Dedifferentiated amniotic fluid mesenchymal stem cell (primary cell): ENCODE results near the gene PTGR1.
"Not testable (repeated sequence)": the region's sequence is repeated elsewhere in the genome, so short reads cannot be mapped to it uniquely, and the experiment has no call there.

Experiments used
- DNase-seq: peaks from one replicate; pipeline ENCODE4 v3.0.0-alpha.2; 2016; ENCODE audit errors: extremely low spot score

Gene PTGR1

DNA sequence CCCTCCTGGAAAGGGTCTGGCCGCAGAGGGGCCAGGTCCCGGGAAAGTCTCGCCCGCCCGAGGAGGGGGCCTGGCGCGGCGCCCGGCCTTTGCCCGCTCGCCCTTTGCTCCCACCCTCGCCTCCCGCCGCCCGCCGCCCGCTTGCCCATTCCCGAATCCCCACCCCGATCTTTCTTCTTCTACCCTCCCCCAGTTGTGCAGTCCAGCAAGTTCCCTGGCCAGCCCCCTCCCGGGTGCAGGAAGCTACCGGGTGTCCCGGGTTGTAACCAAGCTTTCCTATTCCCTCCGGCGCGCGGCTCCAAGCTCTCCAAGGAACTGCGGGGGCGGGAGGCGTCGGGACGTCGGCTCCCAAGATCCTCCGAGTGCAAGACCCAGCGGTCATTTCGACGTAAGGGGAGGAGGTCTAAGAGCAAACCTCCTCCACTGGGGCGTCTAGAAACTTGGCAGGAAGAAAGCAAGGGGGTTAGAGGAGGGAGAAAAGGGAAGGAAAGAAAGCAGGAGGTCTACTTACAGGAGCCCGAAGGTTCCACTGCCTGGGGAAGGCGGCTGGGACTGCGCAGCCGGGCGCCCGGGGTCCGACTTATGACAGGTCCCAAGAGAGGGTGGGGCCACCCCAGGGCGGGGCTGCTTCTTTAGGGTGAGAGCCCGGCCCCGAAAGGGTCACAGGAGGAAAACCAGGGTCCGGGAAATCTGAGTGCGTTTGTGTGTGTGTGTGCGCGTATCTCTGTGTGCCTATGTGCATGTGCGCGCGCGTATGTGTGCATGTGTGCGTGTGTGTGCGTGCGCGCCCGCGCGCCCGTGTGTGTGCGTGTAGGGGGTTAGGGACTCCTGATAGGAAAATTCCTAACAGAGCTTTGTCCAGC is at the start of gene PTGR1:
Gene PTGR1, minus strand, starts transcription at position 556 of the 863 bp plus-strand sequence. CDS start 2,225 bp downstream, outside the sequence.
- DNase-seq, result peak; percentile 81

DNA sequence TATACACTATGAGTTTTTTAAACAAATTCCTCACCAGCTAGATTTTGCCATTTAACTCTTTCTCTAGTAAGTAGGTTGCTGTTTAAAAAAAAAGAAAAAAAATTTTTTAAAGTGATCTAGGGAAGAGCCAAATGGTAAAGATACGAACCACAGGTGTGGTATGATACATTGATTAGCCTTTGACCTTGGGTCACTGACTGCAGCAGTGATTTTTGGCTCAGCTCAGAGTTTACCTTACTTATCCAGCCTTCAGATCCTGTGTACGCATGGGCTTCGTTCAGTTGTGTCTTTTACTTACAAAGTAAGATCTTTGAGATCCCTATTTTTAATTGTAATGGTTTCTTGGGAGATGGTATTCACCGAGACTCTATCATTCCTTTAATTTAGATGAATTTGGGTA is 49.6 kb upstream of the PTGR1 start:
- no peak for DNase-seq

DNA sequence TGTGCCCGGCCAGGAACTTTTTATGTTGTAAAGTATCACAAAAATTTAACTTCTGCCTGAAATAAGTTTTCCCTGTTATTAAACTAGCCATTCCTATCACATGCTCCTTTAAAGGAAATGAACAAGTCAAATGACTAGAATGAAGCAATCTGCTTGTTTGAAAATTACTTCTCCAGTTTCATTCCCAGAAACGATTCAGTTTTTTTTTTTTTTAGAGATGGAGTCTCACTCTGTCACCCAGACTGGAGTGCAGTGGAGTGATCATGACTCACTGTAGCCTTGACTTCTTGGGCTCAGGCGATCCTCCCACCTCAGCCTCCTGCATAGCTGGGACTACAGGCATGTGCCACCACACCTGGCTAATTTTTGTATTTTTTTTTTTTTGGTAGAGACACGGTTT is 48.6 kb upstream of the PTGR1 start:
- no peak for DNase-seq

DNA sequence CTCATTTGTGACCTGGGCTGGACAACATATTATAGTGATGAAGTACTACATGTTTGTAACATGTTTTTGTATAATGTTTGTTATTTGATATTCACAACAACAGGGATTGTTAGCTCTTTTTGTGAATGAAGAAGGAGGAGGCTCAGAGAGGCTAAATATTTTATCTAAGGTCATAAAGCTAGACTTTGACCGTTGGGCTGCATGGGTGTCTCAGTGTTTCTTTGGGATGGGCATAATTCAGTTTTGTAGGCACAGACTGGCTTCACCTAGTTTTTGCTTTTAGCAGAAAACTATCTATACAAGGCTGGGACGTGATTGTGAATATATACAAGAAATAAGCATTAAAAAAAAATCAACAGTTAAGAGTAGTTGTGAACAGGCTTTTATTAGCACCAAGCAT is 47.0 kb upstream of the PTGR1 start:
- no peak for DNase-seq

DNA sequence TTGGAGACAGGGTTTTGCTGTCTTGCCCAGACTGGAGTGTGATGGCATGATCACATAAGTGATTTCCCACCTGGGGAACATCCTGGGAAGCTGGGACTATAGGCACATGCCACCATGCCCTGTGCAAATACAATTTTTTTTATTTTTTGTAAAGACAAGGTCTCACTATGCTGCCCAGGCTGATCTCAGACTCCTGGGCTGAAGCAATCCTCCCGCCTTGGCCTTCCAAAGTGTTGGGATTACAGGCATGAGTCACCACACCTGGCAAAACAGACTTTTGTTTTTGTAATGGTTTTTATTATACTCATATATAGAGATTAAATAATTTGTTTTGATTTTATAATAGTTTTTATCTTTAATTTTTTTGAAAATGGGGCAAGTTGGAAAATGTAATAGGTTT is 46.4 kb upstream of the PTGR1 start:
- no peak for DNase-seq

DNA sequence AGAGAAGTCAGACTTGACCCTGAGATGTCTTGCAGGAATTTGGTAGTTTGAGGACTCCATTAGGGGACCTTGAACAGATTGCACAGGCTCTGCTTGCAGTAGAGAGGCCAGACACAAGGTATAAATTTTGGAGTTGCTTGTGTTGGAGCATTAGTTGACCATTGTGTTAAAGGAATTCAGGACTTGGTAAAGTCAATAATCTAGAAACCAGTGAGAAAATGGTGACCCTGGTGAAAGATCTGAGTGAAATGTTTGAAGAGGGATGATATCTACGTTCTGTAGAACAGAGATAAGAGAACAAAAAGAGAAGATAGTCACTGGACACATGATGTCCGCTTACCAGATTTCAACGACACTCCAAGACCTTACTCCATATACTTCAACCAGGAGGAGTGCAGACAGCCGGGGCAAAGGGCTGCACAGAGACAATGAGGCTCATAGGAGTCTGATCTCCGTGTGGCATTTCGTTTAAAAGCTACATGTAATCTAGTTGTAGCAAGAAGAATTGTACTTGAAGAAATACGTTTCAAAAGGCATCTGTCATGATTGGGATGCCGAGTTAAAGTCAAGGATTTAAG is 44.8 kb upstream of the PTGR1 start:
- no peak for DNase-seq

DNA sequence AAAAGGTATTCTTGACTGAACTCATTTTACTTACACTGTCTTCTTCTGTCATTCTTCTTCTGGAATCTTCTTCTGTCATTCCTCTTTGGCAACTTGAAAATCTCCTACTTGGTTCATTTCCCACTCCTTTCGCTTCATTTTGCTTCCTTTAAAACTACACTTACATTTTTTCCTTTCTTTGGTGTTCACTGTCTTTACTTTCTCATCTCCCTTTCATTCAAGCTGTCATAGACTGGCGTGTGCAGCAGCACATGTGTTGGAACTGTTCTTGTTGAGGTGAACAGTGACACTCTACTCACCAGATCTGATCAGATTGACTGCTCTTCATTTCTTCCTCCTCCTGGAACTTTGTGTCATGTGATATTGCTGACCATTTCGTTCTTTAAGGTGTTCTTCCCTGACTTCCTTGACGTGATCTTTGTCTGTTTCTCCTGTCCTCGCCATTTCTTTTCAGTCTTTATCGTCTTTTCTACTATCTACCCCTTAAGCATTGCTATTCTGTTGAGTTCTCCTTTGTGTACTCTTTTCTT is 38.0 kb upstream of the PTGR1 start:
- DNase-seq, result no peak

DNA sequence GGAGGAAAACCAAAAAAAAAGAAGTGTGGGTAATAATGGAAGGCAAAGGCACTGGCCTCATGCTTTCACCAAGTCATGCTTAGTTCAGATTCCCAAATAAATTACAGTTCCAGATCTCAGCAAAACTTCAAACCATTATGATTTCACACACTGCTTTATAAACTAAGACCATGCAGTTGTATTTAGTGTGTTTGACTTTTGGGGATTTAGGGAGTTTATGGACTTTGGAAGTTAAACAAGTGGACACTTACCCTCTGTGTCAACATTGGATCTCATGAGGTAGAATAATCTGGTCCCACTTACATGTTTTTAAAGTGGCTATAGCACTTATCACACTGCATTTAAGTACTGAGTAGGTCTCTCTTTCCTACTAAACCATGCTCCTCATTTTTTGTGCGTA is 35.4 kb upstream of the PTGR1 start:
- DNase-seq, result no peak

DNA sequence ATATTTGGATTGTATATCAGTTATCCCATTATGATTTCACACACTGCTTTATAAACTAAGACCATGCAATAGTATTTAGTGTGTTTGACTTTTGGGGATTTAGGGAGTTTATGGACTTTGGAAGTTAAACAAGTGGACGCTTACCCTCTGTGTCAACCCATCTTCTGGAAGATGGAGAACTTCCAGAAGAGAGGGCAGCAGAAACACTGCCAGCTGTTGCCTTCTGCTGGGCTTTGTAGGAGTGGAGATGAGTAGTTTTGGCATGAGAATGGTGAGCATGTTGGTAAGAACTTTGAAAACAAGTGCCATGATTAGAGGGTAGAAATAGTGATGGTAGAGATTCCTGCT is 33.9 kb upstream of the PTGR1 start:
- DNase-seq, result no peak

DNA sequence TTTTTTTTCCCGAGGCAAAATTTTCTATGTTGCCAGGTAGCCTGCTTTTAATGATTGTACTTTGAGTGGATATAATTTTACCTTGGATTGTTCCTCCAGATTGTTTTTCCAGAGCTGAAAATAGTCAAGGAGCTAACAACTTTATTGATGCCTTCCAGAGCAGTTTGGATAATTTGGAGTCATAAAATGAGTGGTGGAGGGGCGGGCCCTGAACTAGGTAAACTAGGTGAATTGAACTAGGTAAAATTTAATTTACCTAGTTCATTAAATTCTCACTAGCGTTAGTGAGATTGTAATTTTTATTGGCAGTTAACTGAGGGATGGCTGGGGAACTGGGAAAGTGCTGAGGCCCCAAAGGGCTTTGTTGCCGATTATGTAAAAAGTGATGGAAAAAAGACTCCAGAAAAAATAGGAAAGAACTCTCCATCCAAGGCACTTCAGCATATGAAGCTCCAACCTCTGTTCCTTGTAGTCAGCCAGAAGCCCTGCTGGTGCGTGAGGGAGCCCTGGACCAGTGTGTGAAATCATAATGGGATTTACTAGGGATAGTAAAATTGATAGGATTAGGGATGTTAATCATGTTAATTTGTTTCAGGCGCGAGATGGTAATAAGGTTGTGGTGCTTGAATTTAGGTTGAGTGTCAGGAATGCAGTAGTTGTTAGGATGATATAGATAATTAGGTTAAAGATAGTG is 33.4 kb upstream of the PTGR1 start:
- no peak for DNase-seq

DNA sequence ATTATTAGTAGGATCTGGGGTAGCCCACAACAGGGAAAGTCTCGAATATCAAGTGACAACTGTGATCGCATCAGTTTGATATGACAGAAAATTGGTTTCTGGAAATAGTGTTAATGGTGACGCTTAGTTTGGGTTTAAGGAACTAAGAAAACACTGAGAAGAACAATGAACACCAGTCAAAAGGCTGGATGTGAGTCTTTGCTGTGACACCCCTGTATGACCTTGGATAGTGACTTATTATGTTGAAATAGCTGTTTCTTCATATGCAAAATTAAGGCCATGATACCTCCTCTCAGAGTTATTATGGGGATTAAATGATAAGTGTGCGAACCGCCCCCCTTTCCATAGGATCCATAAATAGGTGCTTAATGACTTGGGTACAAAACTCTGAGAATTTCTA is 32.6 kb upstream of the PTGR1 start:
- DNase-seq, result no peak

DNA sequence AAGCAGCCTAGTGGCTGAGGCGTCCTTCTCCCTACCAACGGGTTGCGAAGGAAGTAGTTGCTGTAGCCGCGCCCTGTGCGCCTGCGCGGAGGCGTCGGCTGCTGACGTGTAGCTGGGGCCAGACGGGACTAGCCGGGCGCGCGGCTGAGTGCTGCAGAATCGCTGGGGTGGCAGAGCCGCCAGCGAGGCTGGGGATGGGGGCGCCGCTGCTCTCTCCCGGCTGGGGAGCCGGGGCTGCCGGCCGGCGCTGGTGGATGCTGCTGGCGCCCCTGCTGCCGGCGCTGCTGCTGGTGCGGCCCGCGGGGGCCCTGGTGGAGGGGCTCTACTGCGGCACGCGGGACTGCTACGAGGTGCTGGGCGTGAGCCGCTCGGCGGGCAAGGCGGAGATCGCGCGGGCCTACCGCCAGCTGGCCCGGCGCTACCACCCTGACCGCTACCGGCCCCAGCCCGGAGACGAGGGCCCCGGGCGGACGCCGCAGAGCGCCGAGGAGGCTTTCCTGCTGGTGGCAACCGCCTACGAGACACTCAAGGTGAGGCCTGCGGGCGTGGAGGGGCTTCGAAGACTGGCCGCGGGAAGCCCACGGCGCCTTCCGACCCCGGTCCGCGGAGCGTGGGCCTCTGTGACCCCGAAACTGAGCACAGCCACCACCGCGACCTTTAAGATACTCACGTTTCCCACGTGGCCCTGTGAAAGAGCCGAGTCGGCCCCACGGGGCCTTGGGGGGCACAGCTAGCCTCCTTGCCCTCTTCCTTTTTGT is 31.9 kb upstream of the PTGR1 start, which contains the start of gene DNAJC25:
Gene DNAJC25, plus strand, starts transcription at position 121 of the 758 bp plus-strand sequence. Its CDS starts 74 bp downstream, at position 195.
- peak; percentile 97 for DNase-seq

DNA sequence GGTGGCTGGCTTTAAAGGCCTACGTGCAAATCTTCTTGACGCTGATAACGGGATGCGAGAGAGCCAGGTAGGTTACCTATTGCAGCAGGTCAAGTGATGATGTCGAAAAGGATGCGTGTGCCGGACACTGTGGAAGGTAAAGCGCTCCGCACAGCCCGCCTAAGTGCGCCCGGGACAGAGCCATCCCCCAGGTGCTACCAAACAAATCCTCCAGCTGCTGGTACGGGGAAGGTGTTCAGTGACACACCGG is 31.4 kb upstream of the PTGR1 start:
- DNase-seq, result no peak

DNA sequence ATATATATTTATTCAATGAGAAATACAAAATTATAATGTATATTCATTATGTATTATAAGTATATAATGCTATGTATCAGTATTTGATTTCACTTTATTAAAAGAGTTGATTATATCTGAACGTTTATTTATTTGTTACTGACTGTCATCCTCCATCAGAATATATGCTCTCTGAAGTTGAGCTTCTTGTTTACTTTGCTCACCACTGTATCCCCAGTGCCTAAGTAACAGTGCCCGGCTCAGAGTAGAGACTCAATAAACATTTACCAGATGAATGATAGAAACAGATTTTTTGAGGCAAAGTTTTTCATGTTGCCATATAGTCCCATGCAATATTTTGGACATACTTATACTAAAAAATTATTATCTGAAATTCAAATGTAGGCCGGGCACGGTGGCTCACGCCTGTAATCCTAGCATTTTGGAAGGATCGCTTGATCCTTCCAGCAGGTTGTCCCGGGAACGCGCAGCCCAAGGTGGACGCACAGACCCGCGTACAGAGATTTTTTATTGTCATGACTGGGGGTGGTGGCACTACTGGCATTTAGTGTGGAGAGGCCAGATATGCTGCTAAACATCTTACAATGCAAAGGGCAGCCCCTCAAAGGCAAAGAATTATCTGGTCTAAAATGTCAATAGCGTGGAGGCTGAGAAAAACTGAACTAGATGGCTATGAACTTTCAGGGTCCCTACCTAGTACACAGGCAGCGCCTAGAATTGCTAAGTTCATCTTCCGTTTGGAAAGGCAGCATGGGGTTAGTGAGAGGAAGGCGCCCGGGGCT is 30.9 kb upstream of the PTGR1 start:
- no peak for DNase-seq

DNA sequence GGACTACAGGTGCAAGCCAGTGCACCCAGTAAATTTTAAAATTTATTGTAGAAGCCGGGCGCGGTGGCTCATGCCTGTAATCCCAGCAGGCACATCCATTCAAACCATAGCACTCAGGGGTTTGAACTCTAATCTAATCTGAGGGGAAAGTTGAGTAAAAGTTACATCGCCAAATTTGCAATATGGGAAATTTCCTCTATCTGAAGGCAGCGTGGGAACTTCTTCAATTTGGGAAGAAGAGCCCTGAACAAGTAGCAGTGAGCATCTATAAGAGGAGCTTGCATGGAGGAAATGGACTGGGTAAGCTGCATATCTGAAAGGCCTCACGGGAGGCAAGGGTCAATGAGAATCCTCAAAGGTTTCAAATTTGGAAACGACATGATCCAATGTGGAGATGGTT is 29.0 kb upstream of the PTGR1 start:
- DNase-seq, result no peak

DNA sequence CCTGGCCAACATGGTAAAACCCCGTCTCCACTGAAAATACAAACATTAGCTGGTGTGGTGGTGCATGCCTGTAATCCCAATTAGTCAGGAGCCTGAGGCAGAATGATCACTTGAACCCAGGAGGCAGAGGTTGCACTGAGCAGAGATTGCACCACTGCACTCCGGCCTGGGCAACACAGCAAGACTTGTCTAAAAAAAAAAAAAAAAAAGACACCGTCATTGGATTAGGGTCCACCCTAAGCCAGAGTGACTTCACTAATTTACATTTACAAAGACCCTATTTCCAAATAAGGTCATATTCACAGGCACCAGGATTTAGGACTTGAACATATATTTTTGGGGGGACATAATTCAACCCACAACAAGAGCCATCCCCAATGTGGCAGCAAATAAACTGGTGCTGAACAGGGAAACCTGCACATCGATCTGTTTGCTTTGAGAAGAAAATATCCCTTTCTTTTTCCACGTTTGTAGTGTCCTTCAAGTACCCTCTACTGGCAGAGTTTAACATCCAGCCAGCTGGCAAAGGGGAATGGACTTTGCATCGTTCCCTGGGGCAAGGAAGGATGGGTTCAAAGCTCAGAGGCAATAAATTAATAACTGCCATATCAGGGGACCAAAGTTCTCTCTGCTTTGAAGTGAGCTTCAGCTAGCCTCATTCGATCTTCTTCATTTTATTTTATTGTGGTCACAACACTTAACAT is 28.0 kb upstream of the PTGR1 start:
- no peak for DNase-seq

DNA sequence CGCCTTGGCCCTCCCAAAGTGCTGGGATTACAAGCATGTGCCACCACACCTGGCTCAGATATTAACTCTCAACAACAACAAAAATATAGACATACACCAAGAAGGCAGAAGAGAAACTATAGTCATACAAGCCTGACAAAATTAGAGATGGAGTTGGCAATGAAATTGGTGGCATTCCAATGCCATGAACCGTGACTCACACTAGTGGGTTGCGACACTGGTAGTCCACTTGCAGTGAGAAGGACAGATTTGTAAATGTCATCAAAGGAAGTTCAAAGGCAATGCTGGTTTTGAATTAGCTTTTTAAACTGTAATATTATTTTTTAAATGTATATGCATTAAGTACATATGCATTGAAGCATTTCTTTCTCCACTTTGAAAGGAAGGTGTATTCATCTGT is 23.2 kb upstream of the PTGR1 start:
- DNase-seq, result no peak

DNA sequence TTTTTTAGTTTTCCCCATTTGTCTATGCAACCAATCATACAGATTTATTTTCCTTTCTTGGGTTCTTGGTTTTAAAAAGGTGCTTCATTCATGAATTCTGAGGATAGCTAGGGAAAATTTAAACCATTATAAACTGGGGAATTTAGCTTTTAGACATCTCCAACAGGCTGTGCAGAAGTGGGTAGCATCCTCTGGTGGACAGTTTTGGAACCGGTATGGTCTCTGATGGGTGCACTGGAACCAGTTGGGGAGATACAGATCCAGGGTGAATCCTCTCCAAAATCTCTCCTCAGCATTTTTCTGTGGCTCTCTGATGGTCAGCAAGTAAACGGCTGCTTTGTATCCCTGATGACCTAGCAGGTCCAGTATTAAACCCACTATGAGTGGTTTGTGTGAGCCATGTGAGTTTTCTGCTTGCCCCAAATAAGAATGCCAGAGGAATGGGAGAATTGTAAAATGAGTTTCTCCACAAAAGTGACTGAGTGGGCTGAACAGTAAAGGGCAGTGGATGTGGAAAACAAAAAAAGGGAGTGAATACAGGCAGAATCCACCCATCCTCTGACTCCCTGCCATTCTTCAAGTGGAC is 22.5 kb upstream of the PTGR1 start:
- peak; percentile 40 for DNase-seq

DNA sequence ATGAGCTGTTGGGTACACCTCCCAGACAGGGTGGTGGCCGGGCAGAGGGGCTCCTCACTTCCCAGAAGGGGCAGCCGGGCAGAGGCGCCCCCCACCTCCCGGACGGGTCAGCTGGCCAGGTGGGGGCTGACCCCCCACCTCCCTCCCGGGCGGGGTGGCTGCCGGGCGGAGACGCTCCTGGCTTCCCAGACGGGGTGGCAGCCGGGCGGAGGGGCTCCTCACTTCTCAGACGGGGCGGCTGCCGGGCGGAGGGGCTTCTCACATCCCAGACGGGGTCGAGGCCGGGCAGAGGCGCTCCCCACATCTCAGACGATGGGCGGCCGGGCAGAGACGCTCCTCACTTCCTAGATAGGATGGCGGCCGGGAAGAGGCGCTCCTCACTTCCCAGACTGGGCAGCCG is 17.9 kb upstream of the PTGR1 start:
- not testable (repeated sequence) for DNase-seq

DNA sequence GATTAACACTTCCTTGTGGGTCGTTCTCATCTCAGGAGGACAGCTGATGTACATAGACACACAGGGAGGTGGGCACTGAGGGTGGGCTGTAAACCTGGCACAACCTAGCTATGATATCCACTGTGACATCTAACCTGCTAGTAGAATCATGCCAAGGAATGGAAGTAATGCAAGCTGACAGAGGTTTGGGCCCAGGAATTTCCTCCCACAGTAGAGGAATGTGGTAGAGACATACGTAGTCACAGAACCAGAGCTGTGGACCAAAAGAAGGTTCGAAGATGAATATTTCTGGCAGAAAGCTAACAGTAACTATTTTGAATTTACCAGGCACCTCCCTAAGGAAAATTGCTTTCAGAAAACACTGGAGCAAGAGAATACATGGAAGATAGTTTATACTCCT is 16.5 kb upstream of the PTGR1 start:
- DNase-seq, result no peak
